K562 (cell line): Measurements from ENCODE around the gene NR1I3. TPM values are rescaled to one million over a fixed set of nuclear protein-coding genes. Genes with fewer than 3 reads are reported as not detected.

Experiments
- KDM4B ChIP-seq, 2 experiments: fragments of 450-650 bp in 1 of 2; sonication (generic) in 1 of 2; IDR thresholded peaks; 2 replicates each; pipeline ENCODE4 v1.6.1; 2016 to 2017; ENCODE audit warnings: borderline replicate concordance in 2 of 2, antibody characterized with exemption in 1 of 2, low read depth in 1 of 2, mild to moderate bottlenecking in 1 of 2
- KLF16 ChIP-seq: IDR thresholded peaks from 2 replicates; pipeline ENCODE4 v1.6.1; 2016; ENCODE audit warnings: antibody characterized with exemption
- KLF6 ChIP-seq: fragments of 250-450 bp; sonication (Bioruptor Pico); IDR thresholded peaks from 2 replicates; pipeline ENCODE4 v1.4.0; 2020; ENCODE audit warnings: mild to moderate bottlenecking, moderate library complexity, borderline replicate concordance
- MAFG ChIP-seq: fragments of 450-650 bp; conservative IDR thresholded peaks from 2 replicates; pipeline ENCODE4 v1.6.1; 2016; ENCODE audit warnings: missing genetic modification characterization, missing compliant biosample characterization
- NR4A1 ChIP-seq, 2 experiments: fragments of 250-450 bp in 1 of 2; fragments of 450-650 bp in 1 of 2; sonication (Bioruptor Pico) in 1 of 2; IDR thresholded peaks; 2 replicates each; pipeline versions ENCODE4 v1.4.0 to v1.6.1; 2016 to 2020; ENCODE audit warnings: mild to moderate bottlenecking in 2 of 2, missing compliant biosample characterization in 1 of 2, missing genetic modification characterization in 1 of 2, moderate library complexity in 1 of 2
- POLR2G ChIP-seq: fragments of 200-400 bp; formaldehyde crosslinking; IDR thresholded peaks from 2 replicates; pipeline ENCODE4 v1.6.1; 2017; ENCODE audit warnings: low read depth, mild to moderate bottlenecking, antibody characterized with exemption, low read length, moderate library complexity
- PTRF ChIP-seq: fragments of 450-650 bp; IDR thresholded peaks from 2 replicates; pipeline ENCODE4 v1.6.1; 2016; ENCODE audit warnings: mild to moderate bottlenecking, missing genetic modification characterization, missing compliant biosample characterization
- RBM15 ChIP-seq: fragments of 200-400 bp; formaldehyde crosslinking; IDR thresholded peaks from 2 replicates; pipeline ENCODE4 v1.6.1; 2018; ENCODE audit warnings: mild to moderate bottlenecking, low read length, moderate library complexity; ENCODE audit not compliant: insufficient read depth
- THRAP3 ChIP-seq: fragments of 450-650 bp; IDR thresholded peaks from 2 replicates; pipeline ENCODE4 v1.6.1; 2016; ENCODE audit warnings: mild to moderate bottlenecking, inconsistent platforms, borderline replicate concordance
- ZEB2 ChIP-seq: fragments of 450-650 bp; IDR thresholded peaks from 2 replicates; pipeline ENCODE4 v1.6.1; 2016
- ZKSCAN8 ChIP-seq: fragments of 200-800 bp; sonication (Bioruptor generic); IDR thresholded peaks from 2 replicates; pipeline ENCODE4 v1.6.1; 2016; ENCODE audit warnings: missing genetic modification characterization, missing compliant biosample characterization
- ZNF124 ChIP-seq: sonication (generic); formaldehyde crosslinking; IDR thresholded peaks from 2 replicates; pipeline ENCODE4 v1.8.1; 2022; ENCODE audit warnings: missing genetic modification reagents
- ZNF133 ChIP-seq: fragments of 250-450 bp; sonication (Bioruptor Pico); IDR thresholded peaks from 2 replicates; pipeline ENCODE4 v1.4.0; 2020; ENCODE audit warnings: mild to moderate bottlenecking
- polyA plus RNA-seq, 8 experiments: library from polyadenylated mRNA; depleted of rRNA in 4 of 8; stranded (reverse) in 5 of 8; unstranded in 3 of 8; fragments of >200 nt; fragmentation: Nextera tagmentation in 2 of 8; fragmentation: Illumina TruSeq in 1 of 8; extraction: Ambion mirVana in 2 of 8; extraction: Trizol in 1 of 8; gene quantifications; 2 replicates each; pipeline versions ENCODE4 v1.2.1 to v1.2.3, GENCODE V29; 2011 to 2014; ENCODE audit warnings: inconsistent platforms in 1 of 8, missing spikeins in 1 of 8
- total RNA-seq, 7 experiments: library from RNA; depleted of rRNA in 6 of 7; stranded (reverse); fragments of >200 nt in 6 of 7; fragmentation: Illumina TruSeq in 2 of 7; extraction: Trizol in 2 of 7; gene quantifications; 2 replicates each; pipeline versions ENCODE4 v1.2.1 to v1.2.3, GENCODE V29; 2011 to 2021; ENCODE audit warnings: low replicate concordance in 1 of 7
- TF ChIP-seq, protein P1 (sequence below): fragments of 150-350 bp; IDR thresholded peaks from 2 replicates; pipeline ENCODE4 v1.6.1; 2014; ENCODE audit warnings: low read depth, mild to moderate bottlenecking, low read length, borderline replicate concordance
- TF ChIP-seq, protein P2 (sequence below), 2 experiments: fragments of 450-650 bp in 1 of 2; sonication (generic) in 1 of 2; formaldehyde crosslinking; conservative IDR thresholded peaks; 2 replicates each; pipeline versions ENCODE4 v1.4.0 to v1.8.1; 2020 to 2022; ENCODE audit warnings: mild to moderate bottlenecking in 1 of 2, missing genetic modification reagents in 1 of 2

NR1I3 gene
- total and polyA plus RNA-seq, 9 of the 15 experiments (the other 6 are each of a cell fraction or from before 2014, with no cell fraction given) = 0.11 TPM; not detected in 8

DNA sequence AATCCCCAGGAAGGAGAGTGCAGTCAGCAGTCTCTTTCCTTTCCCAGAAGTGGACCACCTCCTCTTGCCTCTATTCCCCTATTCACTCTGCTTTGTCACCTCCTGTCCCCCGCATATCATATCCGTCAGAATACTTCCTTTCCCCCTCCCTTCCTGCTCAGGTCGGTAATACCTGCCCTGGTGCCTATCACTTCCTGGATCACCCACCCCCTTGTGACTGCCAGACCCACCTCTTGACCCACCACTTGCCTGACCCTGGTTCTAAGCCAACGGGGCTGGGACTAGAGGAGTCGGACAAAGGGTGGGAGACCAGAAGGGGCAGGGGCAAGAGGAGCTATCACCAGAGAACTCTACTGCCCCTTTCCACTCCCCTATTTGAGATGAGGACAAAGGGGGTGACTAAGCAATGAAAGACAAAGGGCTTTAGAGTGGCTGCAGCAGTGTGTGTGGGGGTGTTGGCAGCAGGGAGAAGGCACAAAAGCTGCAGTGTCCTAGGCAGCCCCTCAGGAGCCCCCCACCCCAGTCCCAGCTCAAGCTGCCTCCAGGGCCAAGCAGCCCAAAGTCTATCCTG, 37.5 kb downstream of the NR1I3 start (continued):
- TF ChIP-seq, protein P1, sequence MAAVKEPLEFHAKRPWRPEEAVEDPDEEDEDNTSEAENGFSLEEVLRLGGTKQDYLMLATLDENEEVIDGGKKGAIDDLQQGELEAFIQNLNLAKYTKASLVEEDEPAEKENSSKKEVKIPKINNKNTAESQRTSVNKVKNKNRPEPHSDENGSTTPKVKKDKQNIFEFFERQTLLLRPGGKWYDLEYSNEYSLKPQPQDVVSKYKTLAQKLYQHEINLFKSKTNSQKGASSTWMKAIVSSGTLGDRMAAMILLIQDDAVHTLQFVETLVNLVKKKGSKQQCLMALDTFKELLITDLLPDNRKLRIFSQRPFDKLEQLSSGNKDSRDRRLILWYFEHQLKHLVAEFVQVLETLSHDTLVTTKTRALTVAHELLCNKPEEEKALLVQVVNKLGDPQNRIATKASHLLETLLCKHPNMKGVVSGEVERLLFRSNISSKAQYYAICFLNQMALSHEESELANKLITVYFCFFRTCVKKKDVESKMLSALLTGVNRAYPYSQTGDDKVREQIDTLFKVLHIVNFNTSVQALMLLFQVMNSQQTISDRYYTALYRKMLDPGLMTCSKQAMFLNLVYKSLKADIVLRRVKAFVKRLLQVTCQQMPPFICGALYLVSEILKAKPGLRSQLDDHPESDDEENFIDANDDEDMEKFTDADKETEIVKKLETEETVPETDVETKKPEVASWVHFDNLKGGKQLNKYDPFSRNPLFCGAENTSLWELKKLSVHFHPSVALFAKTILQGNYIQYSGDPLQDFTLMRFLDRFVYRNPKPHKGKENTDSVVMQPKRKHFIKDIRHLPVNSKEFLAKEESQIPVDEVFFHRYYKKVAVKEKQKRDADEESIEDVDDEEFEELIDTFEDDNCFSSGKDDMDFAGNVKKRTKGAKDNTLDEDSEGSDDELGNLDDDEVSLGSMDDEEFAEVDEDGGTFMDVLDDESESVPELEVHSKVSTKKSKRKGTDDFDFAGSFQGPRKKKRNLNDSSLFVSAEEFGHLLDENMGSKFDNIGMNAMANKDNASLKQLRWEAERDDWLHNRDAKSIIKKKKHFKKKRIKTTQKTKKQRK = no peak
- no peak for TF ChIP-seq ZKSCAN8 (CRISPR knock-in tag)
- no peak for TF ChIP-seq ZNF124
- no peak for TF ChIP-seq KDM4B (IDR thresholded peaks at IDR 0.05; ENCODE audit: borderline replicate concordance in 2 of 2, low read depth in 1 of 2)
- no peak for TF ChIP-seq NR4A1 (CRISPR knock-in tag; IDR thresholded peaks at IDR 0.05)
- no peak for TF ChIP-seq NR4A1 (tag; IDR thresholded peaks at IDR 0.05)
- no peak for TF ChIP-seq ZNF133 (CRISPR knock-in tag)
- TF ChIP-seq KLF16 = no peak
- no peak for TF ChIP-seq PTRF (tag)
- TF ChIP-seq POLR2G = 0 out of 2 replicates have a peak, but pooled peaks have one; percentile 22
- peak; percentile 49; the same call in 1 of the 2 replicates for TF ChIP-seq ZEB2
- TF ChIP-seq, protein P2, sequence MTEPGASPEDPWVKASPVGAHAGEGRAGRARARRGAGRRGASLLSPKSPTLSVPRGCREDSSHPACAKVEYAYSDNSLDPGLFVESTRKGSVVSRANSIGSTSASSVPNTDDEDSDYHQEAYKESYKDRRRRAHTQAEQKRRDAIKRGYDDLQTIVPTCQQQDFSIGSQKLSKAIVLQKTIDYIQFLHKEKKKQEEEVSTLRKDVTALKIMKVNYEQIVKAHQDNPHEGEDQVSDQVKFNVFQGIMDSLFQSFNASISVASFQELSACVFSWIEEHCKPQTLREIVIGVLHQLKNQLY (CRISPR knock-in tag; conservative IDR thresholded peaks at IDR 0.05) = no peak
- TF ChIP-seq MAFG (tag) = no peak; the same call in 1 of the 2 replicates
- no peak for TF ChIP-seq RBM15
- no peak for TF ChIP-seq KLF6
- no peak for TF ChIP-seq THRAP3
